COLO668 (cell line): ENCODE data around the gene SLC8A1.

Experiments used
- DNase-seq: peaks from one replicate; lab custom pipeline; 2025; ENCODE audit not compliant: unreplicated experiment; lab: John Stamatoyannopoulos, UW

Gene SLC8A1

GRCh38 chr2:40428439-40428838 is 23.5 kb downstream of the SLC8A1 start:
- DNase-seq = no peak

- DNase-seq = no peak
These were observed 30.1 kb downstream of the SLC8A1 start for GRCh38 chr2:40421631-40422297.

DNA sequence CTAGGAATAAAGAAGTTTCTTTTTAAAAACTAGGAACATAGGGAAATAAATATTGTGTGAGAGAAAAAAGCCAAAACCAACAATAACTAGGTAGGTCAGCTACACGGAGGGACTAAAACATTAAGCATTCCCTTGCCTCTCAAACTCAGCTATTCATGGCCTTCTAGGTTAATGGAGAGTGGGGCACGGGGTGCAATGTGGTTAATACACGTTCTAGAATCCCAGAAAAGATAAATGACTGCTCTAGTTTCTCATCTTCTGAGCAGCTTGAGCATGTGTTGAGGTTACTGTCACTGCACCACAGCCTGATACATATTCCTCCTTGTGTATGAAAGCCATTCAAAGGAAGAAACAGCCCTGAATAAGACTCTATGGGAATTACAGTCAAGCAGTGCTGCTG is 31.4 kb downstream of the SLC8A1 start:
- no peak for DNase-seq

DNA sequence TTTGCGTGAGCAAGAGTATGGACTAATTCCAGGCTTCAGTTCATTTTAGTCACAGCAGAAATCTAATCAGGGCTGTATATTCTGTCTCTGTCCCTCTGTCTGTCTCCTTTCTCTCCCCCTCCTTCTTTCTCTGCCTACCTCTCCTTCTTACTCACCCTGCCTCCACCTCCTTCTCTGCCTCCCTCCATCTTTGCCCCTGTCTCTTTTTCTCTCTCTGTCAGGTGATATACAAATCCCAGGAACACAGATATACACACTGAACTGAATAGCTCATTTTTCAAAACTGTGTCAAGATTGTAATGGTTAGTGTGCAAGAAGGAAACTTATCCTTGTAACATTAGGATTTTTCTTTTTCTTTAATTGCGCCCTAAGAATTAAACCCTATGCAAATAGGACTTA is 32.5 kb downstream of the SLC8A1 start:
- DNase-seq = no peak

- DNase-seq = no peak
These were observed 33.1 kb downstream of the SLC8A1 start for GRCh38 chr2:40418614-40419363.

GRCh38 chr2:40416486-40416885 is 35.4 kb downstream of the SLC8A1 start:
- DNase-seq = no peak

GRCh38 chr2:40415391-40415790 is 36.5 kb downstream of the SLC8A1 start:
- no peak for DNase-seq

DNA sequence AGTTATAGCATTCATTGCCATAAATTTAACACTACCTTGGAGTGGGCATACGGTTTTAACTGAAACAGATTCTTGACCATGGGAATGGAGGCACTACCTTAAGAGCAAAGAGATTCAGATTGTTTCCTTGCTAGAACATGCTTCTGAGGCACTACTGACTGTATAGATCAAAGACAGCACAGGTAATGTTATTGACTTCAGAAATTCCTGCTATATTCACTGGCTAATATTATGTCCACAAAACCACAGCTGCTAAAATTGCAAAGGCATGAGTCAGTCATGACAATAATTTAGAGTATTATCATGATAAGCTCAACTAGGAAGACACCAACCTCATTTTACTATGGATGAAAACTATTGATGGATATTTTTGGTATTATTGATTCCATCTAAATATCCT is 39.4 kb downstream of the SLC8A1 start:
- DNase-seq = no peak

GRCh38 chr2:40410695-40411094 is 41.2 kb downstream of the SLC8A1 start:
- DNase-seq = no peak

DNA sequence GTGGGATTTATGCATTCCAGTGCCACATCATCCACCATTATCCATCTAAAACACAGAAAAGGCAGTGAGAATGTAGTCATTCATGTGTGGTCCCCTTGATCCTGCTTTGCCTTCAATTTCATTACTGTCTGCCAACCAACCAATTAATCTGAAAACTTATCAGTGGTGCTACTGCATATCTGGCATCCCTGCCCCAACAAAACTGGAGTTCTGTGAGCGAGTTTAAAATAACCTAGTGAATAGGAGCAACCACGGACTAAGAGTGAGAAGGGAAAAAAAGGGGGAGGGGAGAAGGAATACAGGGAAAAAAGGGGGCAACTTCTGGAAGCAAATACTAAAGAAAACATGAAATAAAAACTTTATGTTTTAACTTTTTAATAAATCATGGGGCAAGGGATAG is 42.2 kb downstream of the SLC8A1 start:
- no peak for DNase-seq

GRCh38 chr2:40406485-40407289 is 45.2 kb downstream of the SLC8A1 start:
- no peak for DNase-seq

DNA sequence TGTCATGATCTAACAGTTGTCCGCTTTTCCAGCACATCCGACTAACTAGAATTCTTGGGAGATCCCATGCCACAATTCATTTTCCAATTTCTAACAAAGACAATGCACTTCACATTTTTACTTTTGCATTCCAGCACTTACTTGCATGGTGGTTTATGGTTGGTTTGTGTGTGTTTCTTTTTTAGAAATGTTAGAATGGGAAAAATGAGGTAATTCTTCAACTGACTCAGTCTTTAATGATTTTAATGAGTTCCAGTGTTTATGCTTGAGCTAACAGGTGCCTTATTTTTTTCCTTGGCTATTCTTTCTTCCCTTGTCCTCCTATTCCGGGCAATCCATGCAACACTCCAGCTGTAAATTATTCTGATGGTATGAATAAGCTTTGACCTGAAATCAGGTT is 46.4 kb downstream of the SLC8A1 start:
- DNase-seq = no peak

GRCh38 chr2:40404517-40404916 is 47.4 kb downstream of the SLC8A1 start:
- DNase-seq = no peak

GRCh38 chr2:40403233-40403836 is 48.6 kb downstream of the SLC8A1 start:
- DNase-seq = no peak

- no peak for DNase-seq
These were observed 50.0 kb downstream of the SLC8A1 start for GRCh38 chr2:40401896-40402295.

GRCh38 chr2:40400336-40400953 is 51.4 kb downstream of the SLC8A1 start:
- DNase-seq = no peak

- no peak for DNase-seq
These were observed 54.1 kb downstream of the SLC8A1 start for GRCh38 chr2:40397765-40398164.

GRCh38 chr2:40396124-40396523 is 55.8 kb downstream of the SLC8A1 start:
- DNase-seq = no peak

DNA sequence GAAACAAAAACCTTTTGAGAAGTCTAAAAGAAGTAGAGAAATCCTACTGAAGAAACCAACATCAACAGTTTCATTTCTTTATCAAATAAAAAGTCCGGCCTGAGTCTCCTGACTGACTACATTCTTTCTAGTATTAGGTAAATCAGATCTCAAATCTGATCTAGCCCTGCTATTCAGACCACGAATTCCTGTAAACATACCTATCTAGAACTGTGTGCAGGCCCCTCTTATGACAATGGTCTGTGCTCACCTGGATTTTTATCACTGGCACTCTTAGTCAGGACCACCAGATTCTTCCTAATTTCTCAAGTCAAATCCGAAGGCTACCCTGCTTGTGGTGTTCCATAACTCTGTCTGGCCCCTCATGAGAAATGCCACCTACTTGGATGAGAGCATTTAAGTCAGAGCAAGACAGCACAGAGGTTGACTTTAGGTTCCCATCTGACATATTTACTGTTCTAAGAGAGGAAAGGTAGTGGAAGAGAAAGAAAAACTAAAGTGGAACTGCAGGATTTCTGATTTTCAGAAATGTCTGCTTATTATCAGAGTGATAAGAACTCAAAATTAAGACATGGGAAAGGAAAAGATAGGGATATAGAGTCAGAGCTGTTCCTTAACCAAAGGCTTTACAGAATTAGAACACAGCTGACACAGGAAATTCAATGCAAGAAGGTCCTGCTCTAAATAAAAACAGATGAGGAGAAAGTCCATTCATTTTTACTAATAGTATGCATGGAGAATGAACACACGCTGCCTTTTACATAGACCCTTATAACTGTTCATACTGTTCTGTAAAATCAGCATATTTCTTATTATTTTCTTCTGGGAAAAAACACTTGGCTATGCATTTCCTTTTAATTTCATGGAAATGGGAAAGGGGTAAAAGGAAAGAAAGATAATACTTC is 56.5 kb downstream of the SLC8A1 start:
- DNase-seq = no peak

GRCh38 chr2:40394597-40394996 is 57.3 kb downstream of the SLC8A1 start:
- DNase-seq = no peak
